Mesenchymal stem cell (in vitro differentiated cells and primary cell): Measurements from ENCODE around the gene ELMOD2. TPM values are rescaled to one million over a fixed set of nuclear protein-coding genes. Genes with fewer than 3 reads are reported as not detected.
A peak's percentile ranks its signal among the peaks of the same experiment; 100 is the strongest.

ENCODE experiments used
- DNase-seq: peaks from one replicate; pipeline ENCODE4 v3.0.0-alpha.2; 2013
- H2AFZ ChIP-seq: one replicate; pipeline ENCODE4 v1.6.1; 2013; ENCODE audit warnings: low read depth, mild to moderate bottlenecking, control low read depth, inconsistent platforms, low read length, moderate library complexity
- H2AK5ac ChIP-seq: 2 replicates; pipeline ENCODE4 v1.6.1; 2013; ENCODE audit warnings: low read length, moderate library complexity, mild to moderate bottlenecking, inconsistent platforms; ENCODE audit not compliant: severe bottlenecking
- H2BK120ac ChIP-seq: one replicate; pipeline ENCODE4 v1.6.1; 2013; ENCODE audit warnings: low read depth, mild to moderate bottlenecking, inconsistent platforms, low read length, moderate library complexity
- H2BK12ac ChIP-seq, 2 experiments: one replicate each; pipeline ENCODE4 v1.6.1; 2013; ENCODE audit warnings: inconsistent platforms in 2 of 2, low read length in 2 of 2, mild to moderate bottlenecking in 2 of 2, moderate library complexity in 2 of 2, control low read depth in 1 of 2
- H2BK15ac ChIP-seq: one replicate; pipeline ENCODE4 v1.6.1; 2013; ENCODE audit warnings: mild to moderate bottlenecking, low read depth, inconsistent platforms; ENCODE audit not compliant: poor library complexity, severe bottlenecking
- H2BK5ac ChIP-seq: 2 replicates; pipeline ENCODE4 v1.6.1; 2013; ENCODE audit warnings: low read depth, mild to moderate bottlenecking, low read length, control low read depth, inconsistent platforms; ENCODE audit not compliant: poor library complexity, severe bottlenecking
- H3K14ac ChIP-seq, 2 experiments: one replicate each; pipeline ENCODE4 v1.6.1; 2013; ENCODE audit warnings: inconsistent platforms in 2 of 2, low read length in 2 of 2, control low read depth in 1 of 2, mild to moderate bottlenecking in 1 of 2, moderate library complexity in 1 of 2
- H3K18ac ChIP-seq, 2 experiments: one replicate each; pipeline ENCODE4 v1.6.1; 2013; ENCODE audit warnings: inconsistent platforms in 2 of 2, low read length in 2 of 2, control low read depth in 1 of 2, low read depth in 1 of 2, mild to moderate bottlenecking in 1 of 2
- H3K23ac ChIP-seq, 2 experiments: one replicate each; pipeline ENCODE4 v1.6.1; 2013; ENCODE audit warnings: inconsistent platforms in 2 of 2, low read length in 2 of 2, mild to moderate bottlenecking in 2 of 2, moderate library complexity in 2 of 2, control low read depth in 1 of 2
- H3K27ac ChIP-seq: 2 replicates; pipeline ENCODE4 v1.5.1; 2013; ENCODE audit warnings: mild to moderate bottlenecking, moderate library complexity, low read length, control low read depth, inconsistent platforms; ENCODE audit not compliant: poor library complexity, severe bottlenecking
- H3K27me3 ChIP-seq, 2 experiments: 2 replicates each; pipeline versions ENCODE4 v1.6.1 to v1.7.0; 2013; ENCODE audit warnings: low read length in 2 of 2, mild to moderate bottlenecking in 2 of 2, moderate library complexity in 2 of 2, control low read depth in 1 of 2, inconsistent platforms in 1 of 2; ENCODE audit not compliant: control insufficient read depth in 1 of 2, insufficient read depth in 1 of 2
- H3K36me3 ChIP-seq, 2 experiments: 2 replicates each; pipeline versions ENCODE4 v1.6.1 to v1.7.0; 2013; ENCODE audit warnings: low read length in 2 of 2, control low read depth in 1 of 2, inconsistent platforms in 1 of 2, low read depth in 1 of 2, mild to moderate bottlenecking in 1 of 2; ENCODE audit not compliant: insufficient read depth in 2 of 2, control insufficient read depth in 1 of 2
- H3K4ac ChIP-seq, 2 experiments: one replicate each; pipeline ENCODE4 v1.6.1; 2013; ENCODE audit warnings: inconsistent platforms in 2 of 2, low read length in 2 of 2, mild to moderate bottlenecking in 2 of 2, moderate library complexity in 2 of 2, control low read depth in 1 of 2, low read depth in 1 of 2
- H3K4me1 ChIP-seq: 2 replicates; pipeline ENCODE4 v1.6.1; 2013; ENCODE audit warnings: low read depth, low read length, control low read depth; ENCODE audit not compliant: control insufficient read depth, insufficient read depth
- H3K4me2 ChIP-seq: 2 replicates; pipeline ENCODE4 v1.6.1; 2013; ENCODE audit warnings: low read length, mild to moderate bottlenecking, inconsistent platforms; ENCODE audit not compliant: poor library complexity, severe bottlenecking
- H3K4me3 ChIP-seq, 2 experiments: 2 replicates each; pipeline versions ENCODE4 v1.5.1 to v1.7.0; 2013; ENCODE audit warnings: low read length in 2 of 2, mild to moderate bottlenecking in 2 of 2, control low read depth in 1 of 2, low read depth in 1 of 2; ENCODE audit not compliant: insufficient read depth in 1 of 2
- H3K79me1 ChIP-seq: replicated peaks from 2 replicates; pipeline ENCODE4 v1.6.1; 2013; ENCODE audit warnings: mild to moderate bottlenecking, control low read depth, low read length, inconsistent platforms; ENCODE audit not compliant: poor library complexity, severe bottlenecking
- H3K9ac ChIP-seq: 2 replicates; pipeline ENCODE4 v1.7.0; 2013; ENCODE audit warnings: mild to moderate bottlenecking, low read length, moderate library complexity
- H3K9me3 ChIP-seq: 2 replicates; pipeline ENCODE4 v1.7.0; 2013; ENCODE audit warnings: mild to moderate bottlenecking, low read length; ENCODE audit not compliant: control insufficient read depth
- H4K8ac ChIP-seq: one replicate; pipeline ENCODE4 v1.6.1; 2013; ENCODE audit warnings: inconsistent platforms, mild to moderate bottlenecking, low read length, moderate library complexity
- H4K91ac ChIP-seq: one replicate; pipeline ENCODE4 v1.6.1; 2013; ENCODE audit warnings: mild to moderate bottlenecking, low read length, inconsistent platforms
- WGBS: methylation state at CpG from one replicate; pipeline ENCODE4 v1.1.7; 2013; ENCODE audit warnings: mixed read lengths; 5-methylcytosine and 5-hydroxymethylcytosine counted together
- polyA plus RNA-seq, 2 experiments: library from polyadenylated mRNA; stranded (reverse); fragments of 200-250 nt; gene quantifications; one replicate each; pipeline ENCODE4 v1.2.3, GENCODE V29; 2013

Gene ELMOD2
- 16.5 TPM for polyA plus RNA-seq (2013, experiment 1 of 2)
- 17.3 TPM for polyA plus RNA-seq (2013, experiment 2 of 2)

- peak within 1 kb of the TSS; percentile 95 for H4K91ac ChIP-seq
- peak within 1 kb of the TSS; percentile 87 for H2BK5ac ChIP-seq
- DNase-seq = peak; percentile 98
- H3K9ac ChIP-seq = peak within 1 kb of the TSS; percentile 91
- peak within 1 kb of the TSS; percentile 98 for H4K8ac ChIP-seq
- peak within 1 kb of the TSS; percentile 64 for H2AFZ ChIP-seq
- no peaks in the 10 kb centered on the region for H3K27me3 ChIP-seq
- peak within 1 kb of the TSS; percentile 94 for H3K18ac ChIP-seq
- peaks cover 9% of the 10 kb centered on the region for H3K79me1 ChIP-seq
- H3K4me3 ChIP-seq = peak within 1 kb of the TSS; percentile 83 to 90
- no peaks in the 10 kb centered on the region for H3K9me3 ChIP-seq
- H2BK120ac ChIP-seq = peak within 1 kb of the TSS; percentile 93
- WGBS = under 1% methylated on average over 75 of the region's 77 CpGs
- no peak within 1 kb of the TSS for H2BK15ac ChIP-seq
- H3K4me1 ChIP-seq = no peaks in the 10 kb centered on the region
- H3K27ac ChIP-seq = peak within 1 kb of the TSS; percentile 87
- peaks cover 0 to 21% of the 10 kb centered on the region in 2 experiments for H3K36me3 ChIP-seq
- peak within 1 kb of the TSS in 1 of 2 experiments; percentile 89 for H3K14ac ChIP-seq
- no peak within 1 kb of the TSS for H3K23ac ChIP-seq
- peak within 1 kb of the TSS; percentile 75 for H3K4me2 ChIP-seq
- peak within 1 kb of the TSS; percentile 16 for H2AK5ac ChIP-seq
- peak within 1 kb of the TSS in 1 of 2 experiments; percentile 88 for H3K4ac ChIP-seq
- H2BK12ac ChIP-seq = no peak within 1 kb of the TSS
Observed at GRCh38 chr4:140523857-140524742, at the start of gene ELMOD2. Gene ELMOD2 (plus strand): TSS chr4:140524168. CDS start chr4:140525429, 1,261 bp downstream.

DNA sequence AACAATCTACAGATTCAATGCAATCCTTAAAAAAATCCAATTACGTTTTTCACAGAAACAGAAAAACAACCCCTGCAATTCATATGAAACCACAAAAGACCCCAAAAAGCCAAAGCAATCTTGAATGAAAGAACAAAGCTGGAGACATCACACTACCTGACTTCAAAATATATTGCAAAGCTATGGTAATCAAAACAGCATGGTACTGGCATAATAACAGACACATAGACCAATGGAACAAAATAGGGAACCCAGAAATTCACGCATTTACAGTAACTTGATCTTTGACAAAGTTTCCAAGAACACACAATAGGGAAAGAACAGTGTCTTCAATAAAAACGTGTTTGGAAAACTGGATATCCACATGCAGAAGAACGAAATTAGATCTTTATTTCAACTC lies 40.5 kb upstream of the ELMOD2 start:
- H2AK5ac ChIP-seq = no peak overlapping the region
- 87% methylated on average over 4 of the region's 4 CpGs for WGBS
- H3K4ac ChIP-seq = no peak overlapping the region
- no peak overlapping the region for H3K27ac ChIP-seq
- no peak overlapping the region for H2BK120ac ChIP-seq
- H3K27me3 ChIP-seq = no peaks in the 10 kb centered on the region
- H2AFZ ChIP-seq = no peak overlapping the region
- no peak overlapping the region for H4K91ac ChIP-seq
- no peak overlapping the region for H3K4me3 ChIP-seq
- no peak overlapping the region for H3K18ac ChIP-seq
- no peak overlapping the region for H4K8ac ChIP-seq
- H2BK5ac ChIP-seq = no peak overlapping the region
- no peaks in the 10 kb centered on the region for H3K36me3 ChIP-seq
- no peak overlapping the region for H3K4me2 ChIP-seq
- no peak for DNase-seq
- H3K23ac ChIP-seq = no peak overlapping the region
- H3K9me3 ChIP-seq = peaks cover 12% of the 10 kb centered on the region
- no peak overlapping the region for H3K9ac ChIP-seq
- no peaks in the 10 kb centered on the region for H3K4me1 ChIP-seq
- H3K79me1 ChIP-seq = no peaks in the 10 kb centered on the region
- H3K14ac ChIP-seq = no peak overlapping the region
- no peak overlapping the region for H2BK12ac ChIP-seq
- H2BK15ac ChIP-seq = no peak overlapping the region

GRCh38 chr4:140485939-140486338 lies 38.0 kb upstream of the ELMOD2 start:
- no peak overlapping the region for H2BK15ac ChIP-seq
- H2BK5ac ChIP-seq = no peak overlapping the region
- no peak overlapping the region for H2BK12ac ChIP-seq
- WGBS = 43% methylated on average over 1 of the region's 1 CpG
- H4K91ac ChIP-seq = no peak overlapping the region
- H3K9ac ChIP-seq = no peak overlapping the region
- no peak overlapping the region for H3K27ac ChIP-seq
- no peak overlapping the region for H3K4me2 ChIP-seq
- H3K79me1 ChIP-seq = no peaks in the 10 kb centered on the region
- H2BK120ac ChIP-seq = no peak overlapping the region
- no peak overlapping the region for H3K14ac ChIP-seq
- H3K18ac ChIP-seq = no peak overlapping the region
- H3K9me3 ChIP-seq = peaks cover 12% of the 10 kb centered on the region
- H3K4me1 ChIP-seq = no peaks in the 10 kb centered on the region
- no peak for DNase-seq
- H2AFZ ChIP-seq = no peak overlapping the region
- H2AK5ac ChIP-seq = no peak overlapping the region
- H3K23ac ChIP-seq = no peak overlapping the region
- no peak overlapping the region for H4K8ac ChIP-seq
- H3K36me3 ChIP-seq = no peaks in the 10 kb centered on the region
- H3K4ac ChIP-seq = no peak overlapping the region
- no peak overlapping the region for H3K4me3 ChIP-seq
- H3K27me3 ChIP-seq = peaks cover 0 to under 1% of the 10 kb centered on the region in 2 experiments

- H2BK5ac ChIP-seq = no peak overlapping the region
- H2AFZ ChIP-seq = peak overlapping the region; percentile 83
- WGBS = 46% methylated on average over 11 of the region's 11 CpGs
- no peak for DNase-seq
- no peak overlapping the region for H3K27ac ChIP-seq
- H2BK15ac ChIP-seq = no peak overlapping the region
- peak overlapping the region in 1 of 2 experiments; percentile 66 for H3K4me3 ChIP-seq
- H3K14ac ChIP-seq = no peak overlapping the region
- no peak overlapping the region for H2BK12ac ChIP-seq
- peak overlapping the region; percentile 95 for H3K4me2 ChIP-seq
- H3K9me3 ChIP-seq = no peaks in the 10 kb centered on the region
- H3K79me1 ChIP-seq = no peaks in the 10 kb centered on the region
- no peak overlapping the region for H2AK5ac ChIP-seq
- H2BK120ac ChIP-seq = no peak overlapping the region
- H3K36me3 ChIP-seq = no peaks in the 10 kb centered on the region
- H3K23ac ChIP-seq = peak overlapping the region in 1 of 2 experiments; percentile 34
- H3K4me1 ChIP-seq = peaks cover 10% of the 10 kb centered on the region
- peaks cover 35 to 62% of the 10 kb centered on the region in 2 experiments for H3K27me3 ChIP-seq
- peak overlapping the region; percentile 23 for H4K8ac ChIP-seq
- H3K9ac ChIP-seq = no peak overlapping the region
- no peak overlapping the region for H3K18ac ChIP-seq
- no peak overlapping the region for H3K4ac ChIP-seq
- no peak overlapping the region for H4K91ac ChIP-seq
Observed at GRCh38 chr4:140497405-140497746, 26.6 kb upstream of the ELMOD2 start.
